GM19240 (cell line): ENCODE results near the gene NFE2.
"Not testable (repeated sequence)": the region's sequence is repeated elsewhere in the genome, so short reads cannot be mapped to it uniquely, and the experiment has no call there.

ENCODE experiments used
- DNase-seq: peaks from one replicate; pipeline ENCODE4 v3.0.0; 2011; ENCODE audit warnings: low spot score; ENCODE audit not compliant: insufficient read length

The NFE2 gene

DNA sequence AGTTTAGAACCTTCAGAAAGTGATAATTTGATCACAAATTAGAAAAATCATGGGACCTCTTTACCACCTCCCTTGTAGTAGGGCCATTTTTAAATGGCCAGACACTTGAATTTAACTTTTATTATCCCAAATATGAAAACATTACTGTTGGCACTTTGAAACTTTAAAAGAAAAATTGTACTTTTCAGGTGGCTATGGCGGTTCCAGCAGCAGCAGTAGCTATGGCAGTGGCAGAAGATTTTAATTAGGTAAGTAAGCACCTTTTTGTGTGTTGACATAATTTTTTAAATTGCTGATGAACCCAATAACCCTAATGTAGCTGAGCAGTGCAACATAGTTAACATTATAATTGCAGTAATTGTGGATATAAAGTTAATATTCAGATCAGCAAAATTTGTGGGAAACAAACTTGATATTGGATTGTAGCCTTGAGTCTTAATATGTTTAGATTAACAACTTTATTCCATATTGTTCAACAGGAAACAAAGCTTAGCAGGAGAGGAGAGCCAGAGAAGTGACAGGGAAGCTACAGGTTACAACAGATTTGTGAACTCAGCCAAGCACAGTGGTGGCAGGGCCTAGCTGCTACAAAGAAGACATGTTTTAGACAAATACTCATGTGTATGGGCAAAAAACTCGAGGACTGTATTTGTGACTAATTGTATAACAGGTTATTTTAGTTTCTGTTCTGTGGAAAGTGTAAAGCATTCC is 16.6 kb downstream of the NFE2 start:
- DNase-seq = not testable (repeated sequence)

DNA sequence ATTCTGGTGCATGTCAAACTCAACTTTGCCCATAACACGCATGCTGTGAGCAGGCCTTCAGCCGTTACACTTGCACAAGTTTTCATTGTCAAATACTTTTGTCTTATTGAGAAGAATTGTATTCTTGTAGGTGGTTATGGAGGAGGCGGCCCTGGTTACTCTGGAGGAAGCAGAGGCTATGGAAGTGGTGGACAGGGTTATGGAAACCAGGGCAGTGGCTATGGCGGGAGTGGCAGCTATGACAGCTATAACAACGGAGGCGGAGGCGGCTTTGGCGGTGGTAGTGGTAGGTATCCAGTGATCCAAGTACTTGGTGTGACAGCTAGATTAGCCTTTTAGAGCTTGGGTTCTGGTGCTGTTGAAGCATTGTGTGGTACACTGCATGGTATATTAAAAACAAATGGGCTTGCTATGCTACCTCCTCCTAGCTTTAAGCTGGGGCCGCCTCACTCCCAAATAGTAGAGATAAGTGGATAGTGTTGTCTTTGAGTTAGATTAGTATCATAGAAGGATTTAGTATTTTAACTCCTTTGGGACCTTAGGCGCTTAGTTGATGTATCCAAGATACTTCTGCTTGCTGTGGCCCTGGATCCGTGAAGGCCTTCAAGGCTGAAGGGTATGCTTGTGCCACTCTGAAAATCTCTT is 17.7 kb downstream of the NFE2 start:
- no peak for DNase-seq

DNA sequence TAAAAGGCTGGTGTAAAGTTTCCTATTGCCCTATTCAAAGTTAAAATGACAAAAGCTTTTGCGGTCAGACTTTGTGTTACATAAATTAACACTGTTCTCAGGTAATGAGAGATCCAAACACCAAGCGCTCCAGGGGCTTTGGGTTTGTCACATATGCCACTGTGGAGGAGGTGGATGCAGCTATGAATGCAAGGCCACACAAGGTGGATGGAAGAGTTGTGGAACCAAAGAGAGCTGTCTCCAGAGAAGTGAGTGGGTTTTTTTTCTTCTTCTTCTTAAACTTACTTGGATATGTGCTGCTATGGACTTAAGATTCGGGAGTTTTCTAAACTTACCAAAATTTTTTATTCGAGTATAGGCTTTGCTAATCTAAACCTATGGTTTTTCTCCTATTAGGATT is 19.1 kb downstream of the NFE2 start:
- not testable (repeated sequence) for DNase-seq

DNA sequence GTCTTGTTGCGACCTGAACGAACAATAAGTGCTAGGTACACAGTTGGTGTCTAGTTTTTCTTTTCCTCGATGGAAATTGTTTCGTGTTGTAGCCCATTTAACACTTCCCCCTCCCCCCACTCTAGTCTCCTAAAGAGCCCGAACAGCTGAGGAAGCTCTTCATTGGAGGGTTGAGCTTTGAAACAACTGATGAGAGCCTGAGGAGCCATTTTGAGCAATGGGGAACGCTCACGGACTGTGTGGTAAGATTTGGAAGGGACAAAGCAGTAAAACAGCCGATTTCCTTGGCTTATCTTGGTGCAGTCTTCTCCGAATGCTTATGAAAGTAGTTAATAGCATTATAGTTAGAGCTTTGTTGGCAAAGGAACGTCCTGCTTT is 19.6 kb downstream of the NFE2 start:
- not testable (repeated sequence) for DNase-seq

DNA sequence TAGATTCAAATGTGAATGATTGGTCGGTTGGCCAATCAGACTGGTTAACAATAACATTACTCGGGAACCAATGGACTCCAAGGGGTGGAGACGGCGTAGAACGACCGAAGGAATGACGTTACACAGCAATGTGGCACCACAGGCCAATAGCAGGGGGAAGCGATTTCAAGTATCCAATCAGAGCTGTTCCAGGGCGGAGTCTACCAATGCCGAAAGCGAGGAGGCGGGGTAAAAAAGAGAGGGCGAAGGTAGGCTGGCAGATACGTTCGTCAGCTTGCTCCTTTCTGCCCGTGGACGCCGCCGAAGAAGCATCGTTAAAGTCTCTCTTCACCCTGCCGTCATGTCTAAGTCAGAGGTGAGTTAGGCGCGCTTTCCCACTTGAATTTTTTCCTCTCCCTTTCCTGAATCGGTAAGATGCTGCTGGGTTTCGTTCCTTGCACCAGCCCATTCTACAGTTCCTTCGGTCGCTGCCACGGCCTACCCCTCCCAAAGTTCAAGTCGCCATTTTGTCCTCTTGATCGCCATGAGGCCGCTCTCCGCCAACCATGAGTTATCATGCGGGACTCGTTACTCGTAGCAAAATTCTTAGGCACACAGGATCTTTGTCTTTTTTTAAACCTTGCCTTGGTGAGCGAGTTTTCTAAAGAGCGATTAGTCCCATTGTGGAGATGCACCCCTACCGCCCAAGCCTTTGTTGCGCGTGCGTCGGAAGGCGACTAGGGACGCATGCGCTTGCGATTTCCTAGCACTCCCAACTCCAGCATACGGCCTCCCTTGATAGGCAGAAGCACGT is 20.2 kb downstream of the NFE2 start, which contains the start of gene HNRNPA1:
Gene HNRNPA1 (plus strand): TSS at position 259 of the 793 bp plus-strand sequence. CDS start 82 bp downstream, at position 341.
- DNase-seq = peak; percentile 83

DNA sequence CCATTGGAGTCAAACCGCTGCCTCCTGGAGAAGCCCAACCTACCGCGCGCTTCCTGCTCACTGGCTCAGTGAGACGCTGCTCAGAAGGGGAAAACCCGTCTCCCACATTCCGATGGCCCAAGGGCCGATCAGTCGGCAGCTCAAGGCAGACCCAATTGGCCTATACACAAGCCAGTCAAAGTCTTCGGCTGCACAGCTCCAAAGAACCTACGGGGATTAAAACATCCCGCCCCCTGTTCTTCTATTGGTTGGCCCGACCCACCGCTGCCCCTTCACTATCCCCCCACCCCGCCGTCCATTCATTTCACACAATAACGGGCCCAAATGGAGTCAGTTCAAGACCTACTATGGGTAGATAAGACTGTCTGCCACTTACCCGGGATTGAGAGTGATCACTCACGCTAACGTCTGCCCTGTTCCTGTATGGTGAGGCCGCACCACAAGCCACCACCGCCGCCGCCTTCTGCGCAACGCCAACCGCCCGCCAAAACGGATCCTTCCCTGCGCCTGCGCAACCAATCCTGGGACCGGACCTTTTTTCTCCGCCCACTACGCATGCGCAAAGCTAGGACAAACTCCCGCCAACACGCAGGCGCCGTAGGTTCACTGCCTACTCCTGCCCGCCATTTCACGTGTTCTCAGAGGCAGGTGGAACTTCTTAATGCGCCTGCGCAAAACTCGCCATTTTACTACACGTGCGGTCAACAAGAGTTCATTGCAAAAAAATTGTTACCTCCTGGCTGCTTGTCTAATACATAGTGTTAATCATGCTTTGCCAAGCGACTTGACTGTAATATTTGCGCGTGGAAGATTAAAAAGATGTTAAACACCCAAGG is 21.0 kb downstream of the NFE2 start, which contains the start of gene CBX5:
Gene CBX5 (minus strand): TSS at position 491 of the 836 bp plus-strand sequence. CDS start 22,472 bp downstream, outside the sequence.
- peak; percentile 82 for DNase-seq

DNA sequence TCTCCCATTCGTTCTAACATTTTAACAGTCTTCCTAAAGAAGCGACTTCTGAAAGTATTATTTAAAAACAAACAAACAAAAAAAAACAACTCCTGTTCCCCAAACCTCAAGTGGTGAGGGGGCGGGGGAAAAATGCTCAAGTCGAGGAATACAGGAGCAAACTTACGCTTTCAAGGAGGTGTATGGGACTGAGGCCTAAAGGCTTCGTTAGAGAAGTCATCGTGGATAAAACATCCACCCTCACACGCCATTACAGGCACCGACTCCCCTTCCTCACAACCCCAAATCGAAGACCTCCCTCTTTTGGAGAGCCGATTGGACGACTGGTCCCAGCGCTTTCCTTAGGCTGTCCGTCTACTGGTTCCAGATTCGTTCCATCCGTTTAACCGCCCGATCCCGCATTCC is 21.6 kb downstream of the NFE2 start:
- DNase-seq = no peak

DNA sequence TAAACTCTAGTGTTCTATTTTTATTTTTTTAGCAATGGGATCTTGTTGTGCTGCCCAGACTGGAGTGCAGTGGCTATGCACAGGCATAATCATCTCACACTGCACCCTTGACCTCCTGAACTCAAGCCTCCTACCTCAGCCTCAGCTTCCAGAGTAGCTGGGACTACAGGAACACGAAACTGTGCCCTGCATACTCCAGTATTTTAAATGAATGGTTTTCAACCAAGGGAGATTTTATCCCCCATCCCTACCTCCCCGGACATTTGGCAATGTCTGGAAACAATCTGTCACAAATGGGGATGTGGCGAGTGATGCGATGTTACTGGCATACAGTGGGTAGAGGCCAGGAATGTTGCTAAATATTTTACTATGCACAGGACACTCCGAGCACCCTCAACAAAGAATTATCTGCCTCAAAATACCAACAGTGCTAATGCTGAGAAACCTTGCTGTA is 23.0 kb downstream of the NFE2 start:
- DNase-seq = no peak

DNA sequence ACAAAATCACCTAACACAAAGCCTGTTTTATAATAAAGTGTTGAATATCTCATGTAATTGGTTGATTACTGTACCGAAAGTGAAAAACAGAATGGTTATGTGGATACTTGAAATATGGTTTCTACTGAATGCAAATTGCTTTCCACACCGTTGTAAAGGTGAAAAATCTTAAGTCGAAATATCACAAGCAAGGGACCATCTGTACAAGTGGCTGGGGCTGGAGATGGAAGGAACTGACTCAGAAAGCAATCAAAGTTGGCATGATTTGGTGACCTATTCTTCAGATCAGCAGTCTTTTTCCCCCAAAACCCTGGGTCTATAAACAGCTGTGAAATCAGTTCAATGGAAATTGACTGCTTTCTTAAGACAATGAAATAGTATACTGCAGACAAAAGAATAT is 24.4 kb downstream of the NFE2 start:
- DNase-seq = no peak

DNA sequence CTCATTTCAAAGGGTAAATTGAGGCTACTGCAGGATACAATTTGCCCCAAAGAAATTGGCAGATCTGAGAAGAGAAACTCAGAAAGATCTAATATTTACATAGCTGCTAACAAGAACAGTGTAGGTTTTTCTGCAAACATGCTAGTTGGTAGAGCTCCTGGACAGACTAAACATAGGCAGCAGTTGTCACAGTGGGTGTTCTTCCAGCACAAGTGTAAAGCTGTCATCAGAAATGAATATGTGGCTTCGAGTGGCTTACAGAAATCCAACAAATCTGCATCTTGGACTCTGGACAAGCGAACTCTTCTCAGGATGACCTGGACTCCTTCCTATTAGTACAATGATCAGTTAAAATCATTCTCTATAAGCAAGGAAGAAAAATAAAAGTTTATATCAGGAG is 26.8 kb downstream of the NFE2 start:
- DNase-seq = no peak

DNA sequence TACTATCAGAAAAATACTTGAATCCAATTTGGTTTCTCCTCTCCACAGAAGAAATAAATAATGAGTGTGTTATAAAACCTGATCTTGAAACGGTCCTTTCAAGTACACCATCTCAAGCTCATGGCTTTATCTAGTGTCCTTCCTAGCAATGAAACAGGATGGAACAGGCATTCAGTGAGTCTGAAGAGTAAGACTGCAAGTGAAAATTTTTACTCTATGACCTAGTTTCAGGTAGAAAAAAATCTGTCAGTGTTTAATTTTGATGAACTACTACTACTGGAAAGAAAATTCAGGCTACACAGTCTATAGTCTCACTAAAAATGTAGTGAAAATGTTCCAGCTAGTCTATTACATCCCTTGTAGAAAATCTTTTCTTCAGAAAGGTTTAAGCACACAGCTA is 28.6 kb downstream of the NFE2 start:
- DNase-seq = no peak

DNA sequence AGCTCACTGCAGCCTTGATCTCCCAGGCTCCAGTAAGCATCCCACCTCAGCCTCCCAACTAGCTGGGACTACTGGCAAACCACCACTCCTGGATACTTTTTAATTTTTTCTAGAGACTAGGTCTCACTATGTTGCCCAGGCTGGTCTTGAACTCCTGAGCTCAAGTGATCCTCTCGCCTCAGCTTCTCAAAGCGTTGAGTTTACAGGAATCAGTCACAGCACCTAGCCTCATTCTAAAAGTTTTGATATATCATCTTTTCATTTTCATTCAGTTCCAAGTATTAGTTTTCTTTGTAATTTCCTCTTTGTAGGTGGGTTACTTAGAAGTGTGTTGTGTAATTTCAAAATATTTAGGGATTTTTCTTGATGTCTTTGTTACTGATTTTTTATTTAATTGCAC is 30.5 kb downstream of the NFE2 start:
- no peak for DNase-seq

DNA sequence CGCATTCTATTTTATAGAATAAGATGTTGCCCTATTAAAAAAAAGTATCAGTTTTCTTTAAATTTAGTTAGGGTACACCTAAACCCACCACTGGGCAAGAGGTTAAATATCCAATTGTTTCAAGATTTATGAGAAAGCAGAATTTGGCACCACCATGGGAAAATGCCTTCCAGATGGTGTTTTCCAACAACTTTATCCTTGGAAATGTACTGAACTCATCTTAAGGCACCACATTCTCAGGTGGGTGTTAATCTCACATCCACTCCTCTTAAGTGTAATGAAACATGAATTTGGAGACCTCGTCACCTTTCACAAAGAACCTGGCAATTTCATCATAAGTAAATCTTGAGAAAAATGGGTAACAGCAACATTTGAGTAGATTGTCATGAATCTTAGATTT is 34.0 kb downstream of the NFE2 start:
- no peak for DNase-seq

DNA sequence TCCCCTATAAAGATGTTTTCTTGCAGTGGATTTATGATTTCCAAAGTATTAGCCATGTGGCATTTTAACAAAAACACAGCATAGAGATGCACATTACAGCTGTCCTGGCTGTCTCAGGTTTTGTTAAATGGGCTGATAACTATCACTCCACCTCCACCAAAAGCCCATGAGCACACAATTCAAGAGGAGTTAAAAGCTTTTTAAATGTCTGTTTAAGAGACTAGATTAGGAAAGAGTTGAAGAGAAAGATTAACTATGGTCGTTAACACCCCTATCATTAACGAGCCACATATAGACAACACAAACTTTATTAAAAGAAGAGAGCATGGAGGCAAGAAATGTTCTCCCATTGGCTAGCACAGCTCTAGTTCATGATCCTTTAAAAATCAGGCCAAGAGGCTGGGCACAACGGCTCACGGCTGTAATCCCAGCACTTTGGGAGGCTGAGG is 35.4 kb downstream of the NFE2 start:
- DNase-seq = no peak

DNA sequence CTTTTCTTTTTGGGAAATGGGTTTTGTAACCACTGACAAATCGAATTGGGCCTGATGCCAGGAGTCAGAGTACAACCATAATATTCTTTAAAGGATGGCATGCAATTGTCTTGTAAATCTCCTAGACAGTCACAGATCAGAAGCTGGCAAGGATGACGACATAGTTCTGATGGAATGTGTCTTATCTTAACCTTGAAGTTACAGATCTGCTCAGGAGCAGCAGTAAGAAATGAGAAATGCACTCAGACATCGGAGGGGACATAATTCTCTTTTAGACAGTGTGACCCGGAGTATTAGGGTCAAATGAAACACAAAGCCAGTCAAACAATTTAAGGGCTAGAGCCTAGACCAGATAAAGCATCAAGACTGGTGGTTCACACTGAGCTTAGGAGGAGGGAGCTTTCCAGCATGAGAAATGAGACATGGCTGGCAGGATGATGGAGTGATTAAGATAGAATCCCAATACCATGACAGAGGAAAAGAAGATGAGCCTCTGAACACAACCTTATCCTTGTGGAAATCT is 38.4 kb downstream of the NFE2 start:
- no peak for DNase-seq

DNA sequence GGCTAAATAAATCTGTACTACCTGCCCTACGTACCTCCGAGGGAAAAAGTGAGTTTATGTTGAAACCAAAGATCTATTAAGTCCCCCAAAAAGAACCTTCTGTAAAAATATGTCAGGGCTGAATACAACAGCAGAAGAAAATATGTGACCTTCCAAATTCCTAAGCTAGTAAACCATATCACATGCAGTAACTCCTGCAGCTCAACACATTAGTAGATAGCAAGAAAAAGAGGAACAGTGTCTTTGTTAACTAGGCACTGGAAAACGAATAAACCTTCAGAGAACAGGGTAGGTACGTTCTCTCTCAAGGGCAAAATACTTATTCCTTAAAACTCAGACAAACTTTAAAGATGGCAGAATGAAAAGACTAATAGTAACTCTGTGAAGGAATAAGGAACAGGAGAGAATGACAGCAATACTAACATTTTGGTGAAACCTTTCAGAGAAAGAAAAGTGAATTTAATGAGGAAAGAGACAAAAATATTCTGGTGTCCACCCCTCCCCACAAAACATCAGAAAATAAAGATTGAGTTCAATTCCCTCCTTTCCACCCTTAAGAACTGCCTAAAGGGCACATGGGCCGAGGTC is 38.9 kb downstream of the NFE2 start:
- DNase-seq = no peak

DNA sequence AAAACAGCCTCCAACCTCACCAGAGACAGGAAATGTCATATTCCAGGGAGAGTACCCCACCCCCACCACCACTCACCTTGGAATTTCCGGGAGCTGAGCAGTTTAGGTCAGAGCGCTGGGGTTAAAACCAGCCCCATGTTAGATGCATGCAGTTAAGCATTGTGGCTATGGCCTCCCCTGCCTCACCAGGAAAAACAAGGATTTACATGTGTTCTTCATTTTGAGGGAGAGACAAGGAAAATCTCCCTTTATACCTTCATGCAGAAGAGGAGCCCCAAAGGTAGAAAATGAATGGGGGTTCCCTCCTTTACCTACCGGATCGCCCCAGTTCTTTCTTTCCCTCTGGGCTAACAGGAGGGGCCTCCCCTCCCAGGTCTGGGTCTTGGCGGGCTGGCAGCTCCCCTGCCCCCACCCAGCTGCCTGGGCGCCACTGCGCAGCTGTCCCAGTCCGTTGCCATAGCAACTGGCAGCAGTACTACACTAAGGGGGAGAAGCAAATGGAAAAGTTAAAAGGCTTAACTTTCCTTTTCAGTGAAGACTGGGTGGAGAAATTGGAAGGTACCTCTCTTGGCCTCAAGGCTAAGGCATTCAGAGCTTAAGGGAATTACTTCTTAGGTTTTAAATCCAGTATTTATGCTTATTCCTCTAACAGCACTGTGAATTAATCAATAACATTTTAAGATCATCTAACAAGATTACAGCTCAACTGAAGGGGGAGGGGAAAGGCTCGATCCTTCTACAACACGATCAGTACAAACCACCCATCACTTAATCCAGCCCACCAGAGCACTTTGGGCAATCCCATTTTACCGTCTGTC is 41.4 kb downstream of the NFE2 start:
- peak; percentile 59 for DNase-seq

DNA sequence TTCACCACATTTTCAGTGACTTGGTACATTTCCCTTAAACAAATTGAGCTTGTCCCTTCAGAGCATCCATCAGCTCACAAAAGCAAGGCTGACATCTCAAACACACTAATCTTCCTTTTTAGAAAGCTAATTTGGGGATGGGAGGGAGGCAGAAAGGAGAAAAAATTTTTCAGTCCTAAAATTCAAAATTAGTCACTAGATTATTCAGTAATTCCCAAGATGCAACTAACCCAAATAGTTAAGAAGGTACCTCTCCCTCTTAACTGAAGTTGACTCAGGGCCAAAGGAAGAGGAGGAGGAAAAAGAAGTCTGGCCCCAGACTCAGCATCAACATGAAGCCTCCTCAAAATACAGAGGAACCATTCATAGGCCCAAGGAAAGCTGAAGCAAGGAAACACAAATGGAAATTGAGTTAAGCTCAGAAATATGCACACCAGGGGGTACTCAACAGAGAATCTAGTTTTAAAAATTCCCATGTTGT is 42.6 kb downstream of the NFE2 start:
- DNase-seq = no peak

DNA sequence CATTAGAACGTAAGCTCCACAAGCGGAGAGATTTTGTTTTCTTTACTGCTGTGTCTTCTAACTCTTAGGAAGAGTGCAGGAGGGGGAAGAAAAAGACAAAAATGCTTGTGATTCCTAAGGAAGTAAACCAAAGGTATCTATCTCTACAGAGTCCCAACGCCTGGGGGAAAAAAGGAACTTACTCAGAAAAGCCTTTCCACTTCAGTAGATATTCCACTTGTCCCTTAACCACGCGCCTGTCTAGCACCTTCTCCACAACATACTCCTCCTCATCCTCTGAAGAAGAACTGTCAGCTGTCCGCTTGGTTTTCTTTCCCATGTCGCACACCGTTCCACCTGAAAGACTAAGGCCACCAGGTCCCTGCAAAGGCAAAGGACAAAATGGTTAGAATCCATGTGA is 43.5 kb downstream of the NFE2 start:
- DNase-seq = no peak
